Measurements from ENCODE around the gene RXFP1.

RXFP1 gene

DNA sequence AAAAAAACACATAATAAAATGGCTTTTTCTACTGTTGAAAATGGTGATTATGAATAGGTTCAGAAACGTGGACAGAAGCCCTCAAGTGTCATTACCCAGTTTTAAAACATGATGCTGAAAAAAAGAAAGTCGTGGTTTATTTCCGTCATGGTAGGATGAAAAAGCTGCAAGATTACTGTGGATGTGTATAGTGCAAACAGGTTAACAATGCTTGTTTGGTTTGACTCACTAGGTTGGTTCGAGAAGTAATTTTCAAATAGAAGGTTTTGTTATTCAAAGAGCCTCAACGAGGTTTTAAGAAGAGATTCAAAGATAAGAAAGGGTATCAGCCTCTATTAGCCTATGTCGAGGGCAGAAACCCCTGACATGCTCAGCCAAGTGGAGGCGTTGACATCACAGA is 2.5 kb upstream of the RXFP1 start:
- no peak for TF ChIP-seq POLR2AphosphoS5 (IDR thresholded peaks at IDR 0.05; ENCODE audit: borderline replicate concordance, low read depth, low read length)
- TF ChIP-seq FOXP2 (optimal IDR thresholded peaks at IDR 0.05; ENCODE audit: control extremely low read depth, extremely low read length, insufficient read depth) = no peak
- no peak for TF ChIP-seq EZH2 (IDR thresholded peaks at IDR 0.05)
- Histone ChIP-seq H3K9ac (ENCODE audit: insufficient read length) (no peak overlapping the region), H3K4me3 (no peak overlapping the region), H3K27ac (no peak overlapping the region), H3K9me3 (ENCODE audit: low read depth, low read length) (no peaks in the 10 kb centered on the region), H3K36me3 (ENCODE audit: insufficient read depth, low read length) (no peaks in the 10 kb centered on the region)
- DNase-seq (ENCODE audit: low read depth, low spot score) = no peak

DNA sequence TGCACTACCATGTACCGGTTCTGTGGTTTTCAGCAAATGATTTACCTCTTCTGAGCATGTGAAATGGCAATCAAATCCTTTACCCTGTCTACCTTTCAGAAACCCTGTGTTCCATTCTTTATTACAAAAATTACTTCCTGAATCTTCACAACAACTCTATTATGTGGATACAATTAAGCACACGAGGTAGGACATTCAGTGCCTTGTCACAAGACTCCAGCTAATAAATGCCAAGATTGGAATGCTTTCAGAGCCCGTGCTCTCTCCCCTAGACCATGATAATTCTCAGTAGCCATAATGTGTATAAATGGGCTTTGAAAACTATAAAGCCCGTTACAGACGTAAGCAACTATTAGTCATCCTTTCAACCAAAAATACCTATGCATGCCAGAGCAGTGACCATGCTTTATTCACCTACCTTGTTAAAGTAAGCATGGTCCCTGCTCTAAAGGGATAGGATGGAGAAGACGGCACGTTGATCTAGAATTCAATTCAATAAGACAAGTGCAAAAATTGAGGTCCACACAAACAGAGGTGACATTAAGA is 2.4 kb downstream of the RXFP1 start:
- DNase-seq (ENCODE audit: low read depth, low spot score) = no peak
- no peak for TF ChIP-seq FOXP2 (optimal IDR thresholded peaks at IDR 0.05; ENCODE audit: control extremely low read depth, extremely low read length, insufficient read depth)
- TF ChIP-seq POLR2AphosphoS5 (IDR thresholded peaks at IDR 0.05; ENCODE audit: borderline replicate concordance, low read depth, low read length) = no peak
- no peak for TF ChIP-seq EZH2 (IDR thresholded peaks at IDR 0.05)
- Histone ChIP-seq H3K27ac (no peak overlapping the region), H3K9me3 (ENCODE audit: low read depth, low read length) (no peaks in the 10 kb centered on the region), H3K4me3 (no peak overlapping the region), H3K9ac (ENCODE audit: insufficient read length) (no peak overlapping the region), H3K36me3 (ENCODE audit: insufficient read depth, low read length) (no peaks in the 10 kb centered on the region)

DNA sequence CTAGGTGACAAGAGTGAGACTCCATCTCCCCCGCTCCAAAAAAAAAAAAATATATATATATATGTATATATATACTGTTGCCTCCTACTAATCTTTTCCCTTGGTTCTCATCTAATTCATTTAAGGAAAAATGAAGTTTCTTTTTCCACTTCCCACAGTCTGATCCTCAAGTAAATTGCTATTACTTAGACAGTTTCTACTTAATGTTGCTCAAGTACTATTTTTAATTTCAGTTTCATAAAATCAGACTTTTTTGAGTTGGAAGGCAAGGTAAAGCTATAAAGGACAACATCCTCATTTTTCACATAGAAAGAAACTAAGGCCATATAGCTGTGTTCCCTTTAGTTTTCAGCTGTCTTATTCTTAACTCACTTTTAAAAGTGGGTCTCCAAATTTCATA is 5.8 kb downstream of the RXFP1 start:
- TF ChIP-seq FOXP2 (optimal IDR thresholded peaks at IDR 0.05; ENCODE audit: control extremely low read depth, extremely low read length, insufficient read depth) (no peak), POLR2AphosphoS5 (IDR thresholded peaks at IDR 0.05; ENCODE audit: borderline replicate concordance, low read depth, low read length) (no peak), EZH2 (IDR thresholded peaks at IDR 0.05) (no peak)
- H3K36me3 ChIP-seq (ENCODE audit: insufficient read depth, low read length) = no peaks in the 10 kb centered on the region
- H3K9me3 ChIP-seq (ENCODE audit: low read depth, low read length) = no peaks in the 10 kb centered on the region
- H3K27ac ChIP-seq = no peak overlapping the region
- no peak for DNase-seq (ENCODE audit: low read depth, low spot score)
- no peak overlapping the region for H3K9ac ChIP-seq (ENCODE audit: insufficient read length)
- no peak overlapping the region for H3K4me3 ChIP-seq

- H3K27ac ChIP-seq = no peak overlapping the region
- TF ChIP-seq FOXP2 (optimal IDR thresholded peaks at IDR 0.05; ENCODE audit: control extremely low read depth, extremely low read length, insufficient read depth) = no peak
- H3K9me3 ChIP-seq (ENCODE audit: low read depth, low read length) = no peaks in the 10 kb centered on the region
- H3K36me3 ChIP-seq (ENCODE audit: insufficient read depth, low read length) = no peaks in the 10 kb centered on the region
- no peak overlapping the region for H3K4me3 ChIP-seq
- DNase-seq (ENCODE audit: low read depth, low spot score) = no peak
- no peak overlapping the region for H3K9ac ChIP-seq (ENCODE audit: insufficient read length)
Observed at GRCh38 chr4:158529505-158529904, 7.8 kb downstream of the RXFP1 start.

DNA sequence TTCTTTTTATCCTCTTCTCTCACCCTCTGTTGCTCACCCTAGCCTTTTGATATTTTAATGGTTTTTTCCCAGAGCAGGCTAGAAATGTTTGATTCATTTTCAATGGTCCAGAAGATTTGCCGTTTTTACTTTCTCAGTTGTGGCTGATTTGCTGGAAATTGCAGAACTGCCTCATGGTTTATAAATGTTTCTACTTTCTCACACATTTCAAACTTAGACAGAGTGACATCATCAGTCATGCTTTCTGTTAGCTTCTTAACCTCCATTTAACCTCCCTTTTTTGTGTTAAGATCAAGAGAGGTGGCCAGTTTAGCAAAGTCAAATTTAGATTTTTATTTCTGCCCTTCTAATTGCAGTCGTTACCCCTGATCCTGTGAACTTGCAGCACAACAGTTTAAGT is 8.7 kb downstream of the RXFP1 start:
- Histone ChIP-seq H3K4me3 (no peak overlapping the region), H3K9me3 (ENCODE audit: low read depth, low read length) (no peaks in the 10 kb centered on the region), H3K27ac (no peak overlapping the region), H3K9ac (ENCODE audit: insufficient read length) (no peak overlapping the region), H3K36me3 (ENCODE audit: insufficient read depth, low read length) (no peaks in the 10 kb centered on the region)
- no peak for DNase-seq (ENCODE audit: low read depth, low spot score)
- TF ChIP-seq EZH2 (IDR thresholded peaks at IDR 0.05) = no peak
- no peak for TF ChIP-seq FOXP2 (optimal IDR thresholded peaks at IDR 0.05; ENCODE audit: control extremely low read depth, extremely low read length, insufficient read depth)
- TF ChIP-seq POLR2AphosphoS5 (IDR thresholded peaks at IDR 0.05; ENCODE audit: borderline replicate concordance, low read depth, low read length) = no peak

- Histone ChIP-seq H3K36me3 (ENCODE audit: insufficient read depth, low read length) (no peaks in the 10 kb centered on the region), H3K4me3 (no peak overlapping the region), H3K9me3 (ENCODE audit: low read depth, low read length) (no peaks in the 10 kb centered on the region), H3K9ac (ENCODE audit: insufficient read length) (no peak overlapping the region), H3K27ac (no peak overlapping the region)
- TF ChIP-seq FOXP2 (optimal IDR thresholded peaks at IDR 0.05; ENCODE audit: control extremely low read depth, extremely low read length, insufficient read depth) = no peak
- no peak for TF ChIP-seq POLR2AphosphoS5 (IDR thresholded peaks at IDR 0.05; ENCODE audit: borderline replicate concordance, low read depth, low read length)
- TF ChIP-seq EZH2 (IDR thresholded peaks at IDR 0.05) = no peak
- DNase-seq (ENCODE audit: low read depth, low spot score) = no peak
Observed at GRCh38 chr4:158530898-158531297, 9.2 kb downstream of the RXFP1 start.

DNA sequence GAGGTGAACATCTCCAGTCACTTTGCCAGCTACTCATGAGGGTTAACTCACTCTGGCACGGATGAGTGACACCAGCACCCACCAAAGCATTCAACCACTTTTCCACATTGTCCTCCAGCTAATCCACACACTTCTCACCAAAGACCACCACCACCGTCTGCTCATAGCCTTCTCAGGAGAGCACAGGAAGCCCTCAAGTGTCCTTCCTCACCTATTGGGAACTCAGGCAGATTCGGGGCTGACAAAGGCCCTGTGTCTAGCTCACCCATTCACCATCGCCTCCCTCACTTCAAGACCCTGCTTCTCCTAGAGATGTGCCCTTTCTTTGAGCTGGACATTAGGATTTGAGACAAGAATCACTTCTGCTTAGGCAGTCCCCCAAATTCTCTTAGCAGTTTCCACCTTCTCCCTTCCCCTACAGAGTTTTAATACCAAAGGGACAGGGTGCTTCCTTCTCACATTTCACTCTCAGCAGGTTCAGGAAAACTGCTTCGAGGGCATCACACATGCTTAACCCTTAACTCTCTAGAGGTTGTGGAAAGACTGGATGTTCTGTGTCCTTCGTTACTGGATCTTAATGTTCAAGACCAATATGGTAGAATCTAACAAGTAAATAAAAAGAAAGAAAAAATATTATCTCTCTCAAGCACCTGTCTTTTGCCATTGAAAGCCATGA is 11.0 kb downstream of the RXFP1 start:
- no peaks in the 10 kb centered on the region for H3K9me3 ChIP-seq (ENCODE audit: low read depth, low read length)
- DNase-seq (ENCODE audit: low read depth, low spot score) = no peak
- no peak overlapping the region for H3K27ac ChIP-seq
- H3K36me3 ChIP-seq (ENCODE audit: insufficient read depth, low read length) = no peaks in the 10 kb centered on the region
- TF ChIP-seq POLR2AphosphoS5 (IDR thresholded peaks at IDR 0.05; ENCODE audit: borderline replicate concordance, low read depth, low read length) (no peak), FOXP2 (optimal IDR thresholded peaks at IDR 0.05; ENCODE audit: control extremely low read depth, extremely low read length, insufficient read depth) (no peak), EZH2 (IDR thresholded peaks at IDR 0.05) (no peak)
- no peak overlapping the region for H3K4me3 ChIP-seq
- no peak overlapping the region for H3K9ac ChIP-seq (ENCODE audit: insufficient read length)

DNA sequence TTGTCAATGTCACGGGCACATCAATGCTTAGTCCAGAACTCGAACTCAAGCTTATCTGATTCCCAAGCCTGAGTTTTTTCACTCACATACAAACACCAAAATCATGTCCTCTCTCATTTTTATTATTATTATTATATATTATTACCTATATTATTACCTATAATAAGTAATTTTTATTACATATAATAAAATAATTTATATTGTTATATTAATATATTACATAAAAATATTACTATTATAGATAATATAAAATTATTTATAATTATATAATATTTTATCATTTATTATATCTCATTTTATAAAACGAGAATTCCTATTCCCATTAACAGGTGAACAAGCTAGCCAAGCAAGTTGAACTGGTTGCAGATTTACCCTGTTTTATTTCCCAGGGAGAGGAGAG is 13.0 kb downstream of the RXFP1 start:
- no peak for DNase-seq (ENCODE audit: low read depth, low spot score)
- Histone ChIP-seq H3K9ac (ENCODE audit: insufficient read length) (no peak overlapping the region), H3K27ac (no peak overlapping the region), H3K36me3 (ENCODE audit: insufficient read depth, low read length) (no peaks in the 10 kb centered on the region), H3K4me3 (no peak overlapping the region), H3K9me3 (ENCODE audit: low read depth, low read length) (no peaks in the 10 kb centered on the region)
- no peak for TF ChIP-seq POLR2AphosphoS5 (IDR thresholded peaks at IDR 0.05; ENCODE audit: borderline replicate concordance, low read depth, low read length)
- TF ChIP-seq EZH2 (IDR thresholded peaks at IDR 0.05) = no peak
- TF ChIP-seq FOXP2 (optimal IDR thresholded peaks at IDR 0.05; ENCODE audit: control extremely low read depth, extremely low read length, insufficient read depth) = no peak

DNA sequence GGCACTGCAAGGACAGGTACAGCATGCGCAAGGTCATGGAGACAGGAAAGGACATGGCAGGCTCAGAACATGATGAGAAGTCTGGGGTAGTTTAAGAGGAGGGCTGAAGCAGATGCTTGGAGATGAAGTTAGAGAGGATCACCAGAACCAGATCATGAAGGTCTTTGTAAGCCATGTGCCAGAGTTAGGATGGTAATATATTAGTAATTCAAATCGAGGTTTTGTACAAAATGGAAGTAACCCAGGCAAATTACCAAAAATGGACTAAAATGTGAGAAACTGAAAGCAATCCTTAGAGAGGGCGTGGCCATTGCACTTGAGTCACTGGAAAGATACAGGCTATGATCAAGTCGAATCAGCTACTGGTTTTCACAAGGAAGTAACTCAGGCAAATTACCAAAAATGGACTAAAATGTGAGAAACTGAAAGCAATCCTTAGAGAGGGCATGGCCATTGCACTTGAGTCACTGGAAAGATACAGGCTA is 13.5 kb downstream of the RXFP1 start:
- H3K4me3 ChIP-seq = no peak overlapping the region
- no peak overlapping the region for H3K9ac ChIP-seq (ENCODE audit: insufficient read length)
- no peak for DNase-seq (ENCODE audit: low read depth, low spot score)
- TF ChIP-seq POLR2AphosphoS5 (IDR thresholded peaks at IDR 0.05; ENCODE audit: borderline replicate concordance, low read depth, low read length) (no peak), FOXP2 (optimal IDR thresholded peaks at IDR 0.05; ENCODE audit: control extremely low read depth, extremely low read length, insufficient read depth) (no peak), EZH2 (IDR thresholded peaks at IDR 0.05) (no peak)
- no peaks in the 10 kb centered on the region for H3K36me3 ChIP-seq (ENCODE audit: insufficient read depth, low read length)
- H3K27ac ChIP-seq = no peak overlapping the region
- H3K9me3 ChIP-seq (ENCODE audit: low read depth, low read length) = no peaks in the 10 kb centered on the region
